Thymus (tissue), 11 donors: ENCODE measurements around the gene FEM1B. TPM values are rescaled to one million over a fixed set of nuclear protein-coding genes. Genes with fewer than 3 reads are reported as not detected.

ENCODE experiments used
- DNase-seq, 9 donors: peaks; one replicate each; pipeline ENCODE4 v3.0.0-alpha.2; 2013; ENCODE audit warnings: low spot score in 9 of 9, low read depth in 6 of 9, missing footprints in 1 of 9
- H3K27ac ChIP-seq, 2 donors: one replicate each; pipeline ENCODE4 v1.5.1; 2013; ENCODE audit warnings: control low read depth in 1 of 2, low read depth in 1 of 2, low read length in 1 of 2, mild to moderate bottlenecking in 1 of 2, moderate library complexity in 1 of 2
- H3K27me3 ChIP-seq, 2 donors: one replicate each; pipeline ENCODE4 v1.5.1; 2013; ENCODE audit warnings: low read length in 1 of 2; ENCODE audit not compliant: control insufficient read depth in 2 of 2, insufficient read depth in 1 of 2
- H3K36me3 ChIP-seq, 2 donors: one replicate each; pipeline ENCODE4 v1.5.1; 2013; ENCODE audit warnings: low read length in 1 of 2, mild to moderate bottlenecking in 1 of 2, moderate library complexity in 1 of 2; ENCODE audit not compliant: control insufficient read depth in 2 of 2, insufficient read depth in 2 of 2
- H3K4me1 ChIP-seq, 2 donors: one replicate each; pipeline ENCODE4 v1.5.1; 2013; ENCODE audit warnings: low read length in 2 of 2; ENCODE audit not compliant: control insufficient read depth in 2 of 2, insufficient read depth in 2 of 2
- H3K4me3 ChIP-seq, 2 donors: one replicate each; pipeline ENCODE4 v1.5.1; 2013; ENCODE audit warnings: low read length in 2 of 2, control low read depth in 1 of 2, mild to moderate bottlenecking in 1 of 2
- H3K9me3 ChIP-seq, 2 donors: one replicate each; pipeline ENCODE4 v1.5.1; 2013; ENCODE audit warnings: low read length in 1 of 2, mild to moderate bottlenecking in 1 of 2; ENCODE audit not compliant: control insufficient read depth in 2 of 2, insufficient read depth in 1 of 2
- WGBS: extraction: QIAGEN DNeasy Blood & Tissue Kit; methylation state at CpG from one replicate; pipeline ENCODE4 v1.1.7; 2013; 5-methylcytosine and 5-hydroxymethylcytosine counted together
- polyA plus RNA-seq: library from polyadenylated mRNA; stranded (reverse); fragments of 200-250 nt; gene quantifications from one replicate; pipeline ENCODE4 v1.2.3, GENCODE V29; 2013
- total RNA-seq: library from RNA; stranded (reverse); fragments of 120-200 nt; gene quantifications from one replicate; pipeline ENCODE4 v1.2.4, GENCODE V29; 2013
- donor health status: healthy.

The FEM1B gene
- total and polyA plus RNA-seq, 2 donors: 19.5 to 29.6 TPM

DNA sequence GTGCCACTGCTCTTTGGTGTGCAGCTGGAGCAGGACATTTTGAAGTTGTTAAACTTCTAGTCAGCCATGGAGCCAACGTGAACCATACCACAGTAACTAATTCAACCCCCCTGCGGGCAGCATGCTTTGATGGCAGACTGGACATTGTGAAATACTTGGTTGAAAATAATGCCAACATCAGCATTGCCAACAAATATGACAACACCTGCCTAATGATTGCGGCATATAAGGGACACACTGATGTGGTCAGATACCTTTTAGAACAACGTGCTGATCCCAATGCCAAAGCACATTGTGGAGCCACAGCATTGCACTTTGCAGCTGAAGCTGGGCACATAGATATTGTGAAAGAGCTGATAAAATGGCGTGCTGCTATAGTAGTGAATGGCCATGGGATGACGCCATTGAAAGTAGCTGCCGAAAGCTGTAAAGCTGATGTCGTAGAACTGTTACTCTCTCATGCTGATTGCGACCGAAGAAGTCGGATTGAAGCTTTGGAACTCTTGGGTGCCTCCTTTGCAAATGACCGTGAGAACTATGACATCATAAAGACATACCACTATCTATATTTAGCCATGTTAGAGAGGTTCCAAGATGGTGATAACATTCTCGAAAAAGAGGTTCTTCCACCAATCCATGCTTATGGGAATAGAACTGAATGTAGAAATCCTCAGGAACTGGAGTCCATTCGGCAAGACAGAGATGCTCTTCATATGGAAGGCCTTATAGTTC, 12.2 kb downstream of the FEM1B start:
- 96% methylated on average over 14 of the region's 14 CpGs for WGBS

DNA sequence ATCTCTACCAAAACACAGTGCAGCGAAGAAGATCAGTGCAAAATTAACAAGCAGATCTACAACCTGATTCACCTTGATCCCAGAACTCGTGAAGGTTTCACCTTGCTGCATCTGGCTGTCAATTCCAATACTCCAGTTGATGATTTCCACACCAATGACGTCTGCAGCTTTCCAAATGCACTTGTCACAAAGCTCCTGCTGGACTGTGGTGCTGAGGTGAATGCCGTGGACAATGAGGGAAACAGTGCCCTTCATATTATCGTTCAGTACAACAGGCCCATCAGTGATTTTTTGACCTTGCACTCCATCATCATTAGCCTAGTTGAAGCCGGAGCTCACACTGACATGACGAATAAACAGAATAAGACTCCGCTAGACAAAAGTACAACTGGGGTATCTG, 13.2 kb downstream of the FEM1B start:
- no peaks in the 10 kb centered on the region for H3K4me1 ChIP-seq
- H3K4me3 ChIP-seq: no peak overlapping the region
- no peaks in the 10 kb centered on the region for H3K9me3 ChIP-seq
- DNase-seq: no peak
- no peak overlapping the region for H3K27ac ChIP-seq
- peaks cover 18 to 23% of the 10 kb centered on the region in 2 donors for H3K36me3 ChIP-seq
- 98% methylated on average over 8 of the region's 8 CpGs for WGBS
- H3K27me3 ChIP-seq: no peaks in the 10 kb centered on the region

More for the DNA sequence above, 12.2 kb downstream of the FEM1B start:
- Histone ChIP-seq H3K36me3 (peaks cover 20 to 25% of the 10 kb centered on the region in 2 donors), H3K27ac (peak overlapping the region in 1 of 2 donors; percentile 59), H3K4me3 (no peak overlapping the region), H3K4me1 (no peaks in the 10 kb centered on the region), H3K9me3 (peaks cover 0 to 1% of the 10 kb centered on the region in 2 donors), H3K27me3 (no peaks in the 10 kb centered on the region)
- DNase-seq: no peak

DNA sequence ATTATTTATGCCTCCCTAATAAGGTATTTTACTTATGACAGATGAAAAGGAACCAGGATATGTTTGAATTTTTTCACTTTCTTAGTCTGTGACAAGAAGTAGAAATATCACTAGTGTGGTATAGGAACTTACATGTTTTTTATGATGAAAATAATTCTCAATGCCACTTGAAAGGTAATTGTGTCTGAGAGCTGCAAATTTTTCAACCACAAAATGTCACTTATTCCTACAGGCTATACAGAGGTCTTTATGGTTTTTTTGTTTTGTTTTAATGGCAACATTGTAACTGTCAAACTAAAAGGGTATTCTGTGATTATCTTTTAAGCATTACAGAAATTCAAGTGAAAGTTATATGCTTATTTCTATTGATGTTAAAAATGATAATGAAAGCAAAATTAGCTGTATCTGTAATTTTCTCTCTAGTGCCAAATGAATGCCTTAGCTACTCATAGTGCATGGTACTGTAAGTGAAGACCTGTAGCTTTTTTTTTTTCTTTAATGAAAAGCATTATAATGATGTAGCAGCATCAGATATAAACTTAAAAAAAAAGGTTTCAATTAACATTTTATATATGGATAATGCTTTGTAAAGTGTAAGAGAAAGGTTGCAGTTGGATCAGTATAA, 14.7 kb downstream of the FEM1B start:
- Histone ChIP-seq H3K9me3 (no peaks in the 10 kb centered on the region), H3K36me3 (peaks cover 18 to 23% of the 10 kb centered on the region in 2 donors), H3K27ac (no peak overlapping the region), H3K4me1 (no peaks in the 10 kb centered on the region), H3K27me3 (no peaks in the 10 kb centered on the region), H3K4me3 (no peak overlapping the region)
- DNase-seq: peak in 1 of 9 donors; percentile 34

DNA sequence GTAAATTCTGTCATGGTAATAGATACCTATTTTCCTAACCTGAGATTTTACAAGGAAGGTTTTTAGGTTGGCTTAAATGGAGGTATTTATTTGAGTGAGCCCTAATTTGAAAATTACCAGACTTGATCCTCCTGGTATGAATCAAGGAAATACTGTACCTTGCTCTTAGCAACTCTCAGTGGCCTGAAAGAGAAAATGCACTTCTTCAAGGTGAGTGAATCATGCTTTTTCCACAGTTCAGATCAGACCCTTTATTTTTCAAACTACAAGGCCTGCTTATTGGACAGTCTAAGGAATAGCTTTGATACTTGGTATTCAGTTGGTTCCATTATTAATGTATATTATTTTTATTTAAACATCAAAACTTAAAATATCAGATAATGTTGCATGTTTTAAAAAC, 15.4 kb downstream of the FEM1B start:
- Histone ChIP-seq H3K4me3 (no peak overlapping the region), H3K36me3 (peaks cover 18 to 25% of the 10 kb centered on the region in 2 donors), H3K27me3 (no peaks in the 10 kb centered on the region), H3K4me1 (no peaks in the 10 kb centered on the region), H3K9me3 (no peaks in the 10 kb centered on the region), H3K27ac (no peak overlapping the region)
- no peak for DNase-seq

DNA sequence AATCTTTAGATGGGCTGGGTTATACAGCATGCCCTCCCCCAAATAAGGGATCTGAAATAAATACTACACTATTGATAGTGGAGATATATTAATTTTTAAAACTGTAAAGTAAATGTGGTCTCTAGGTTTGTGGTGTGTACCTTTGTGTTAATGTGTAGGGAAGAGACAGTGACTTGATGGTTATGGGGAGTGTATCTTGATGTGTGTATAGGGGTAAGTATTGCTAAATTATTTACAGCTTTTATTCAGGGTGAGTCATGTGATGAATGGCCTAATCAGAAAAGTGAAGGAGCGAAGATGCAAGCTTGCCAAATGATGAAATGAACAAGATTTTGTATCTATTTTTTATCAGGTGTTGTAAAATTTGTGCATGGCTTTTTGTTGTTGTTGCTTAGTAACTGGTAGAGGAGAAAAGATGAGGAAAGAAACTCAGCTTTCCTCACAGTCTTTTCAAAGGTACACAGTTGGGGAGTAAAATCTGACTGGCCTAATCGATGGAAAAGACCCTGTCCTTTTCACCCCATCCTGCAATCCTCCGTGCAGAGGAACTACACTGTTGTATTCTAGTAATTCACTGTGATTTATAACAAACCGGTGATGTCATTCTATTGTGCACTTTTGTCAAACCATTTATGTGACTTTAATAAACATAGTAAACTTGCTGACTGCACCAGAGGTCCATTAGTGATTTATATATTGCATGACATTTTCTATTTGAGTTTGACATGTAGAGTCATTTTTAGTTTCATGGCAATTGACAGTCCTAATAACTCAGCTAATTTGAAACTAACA, 17.7 kb downstream of the FEM1B start:
- H3K4me1 ChIP-seq: peaks cover 8% of the 10 kb centered on the region in 2 donors
- no peaks in the 10 kb centered on the region for H3K27me3 ChIP-seq
- H3K36me3 ChIP-seq: peaks cover 10 to 16% of the 10 kb centered on the region in 2 donors
- H3K27ac ChIP-seq: no peak overlapping the region
- no peak overlapping the region for H3K4me3 ChIP-seq
- H3K9me3 ChIP-seq: no peaks in the 10 kb centered on the region
- whole genome bisulfite sequencing: 97% methylated on average over 4 of the region's 4 CpGs
- DNase-seq: no peak

DNA sequence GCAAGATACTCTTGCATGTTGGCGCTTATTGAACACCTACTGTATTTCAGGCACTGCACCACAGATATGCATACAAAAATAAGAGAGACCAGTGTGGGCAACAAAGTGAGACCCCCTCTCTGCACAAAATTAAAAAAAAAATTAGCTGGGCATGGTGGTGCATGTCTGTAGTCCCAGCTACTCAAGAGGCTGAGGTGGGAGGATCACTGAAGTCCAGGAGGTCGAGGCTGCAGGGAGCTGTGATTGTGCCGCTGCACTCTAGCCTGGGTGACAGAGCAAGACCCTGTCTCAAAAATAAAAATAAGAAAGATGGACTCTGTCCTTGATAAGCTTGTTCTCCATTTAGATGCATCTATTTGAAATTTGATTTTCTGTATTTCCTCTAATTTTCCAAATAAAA, 20.8 kb downstream of the FEM1B start:
- peak overlapping the region in 1 of 2 donors; percentile 55 for H3K27ac ChIP-seq
- H3K9me3 ChIP-seq: no peaks in the 10 kb centered on the region
- no peak for DNase-seq
- peaks cover 8% of the 10 kb centered on the region in 2 donors for H3K4me1 ChIP-seq
- peaks cover 0 to 3% of the 10 kb centered on the region in 2 donors for H3K36me3 ChIP-seq
- H3K27me3 ChIP-seq: no peaks in the 10 kb centered on the region
- WGBS: 95% methylated on average over 3 of the region's 3 CpGs
- H3K4me3 ChIP-seq: no peak overlapping the region

DNA sequence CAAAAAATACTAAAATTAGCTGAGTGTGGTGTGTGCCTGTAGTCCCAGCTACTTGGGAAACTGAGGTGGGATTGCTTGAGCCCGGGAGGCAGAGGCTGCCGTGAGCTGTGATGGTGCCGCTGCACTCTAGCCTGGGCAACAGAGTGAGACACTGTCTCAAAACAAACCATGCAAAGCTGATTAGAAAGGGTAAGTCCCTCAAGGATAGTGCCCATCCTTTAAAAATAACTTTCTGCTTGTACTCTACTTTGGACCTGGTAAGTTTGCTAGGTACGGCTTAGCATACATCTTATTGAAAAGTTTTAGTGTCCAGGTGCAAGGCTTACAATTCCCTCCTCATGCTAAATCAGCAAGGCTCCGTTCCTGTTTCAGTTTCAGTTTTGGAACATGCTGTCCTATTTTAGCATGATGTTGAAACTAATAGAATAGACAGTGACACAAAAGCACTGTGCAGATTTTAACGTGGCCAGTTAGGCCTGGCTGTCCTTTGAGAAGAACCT, 21.4 kb downstream of the FEM1B start:
- H3K27ac ChIP-seq: peak overlapping the region; percentile 43 to 55
- DNase-seq: peak in 5 of 9 donors; percentile 25 to 71 (median 40)
- no peaks in the 10 kb centered on the region for H3K9me3 ChIP-seq
- WGBS: 18% methylated on average over 6 of the region's 6 CpGs
- H3K27me3 ChIP-seq: no peaks in the 10 kb centered on the region
- H3K36me3 ChIP-seq: peaks cover 0 to 2% of the 10 kb centered on the region in 2 donors
- H3K4me1 ChIP-seq: peaks cover 8% of the 10 kb centered on the region in 2 donors
- H3K4me3 ChIP-seq: no peak overlapping the region

DNA sequence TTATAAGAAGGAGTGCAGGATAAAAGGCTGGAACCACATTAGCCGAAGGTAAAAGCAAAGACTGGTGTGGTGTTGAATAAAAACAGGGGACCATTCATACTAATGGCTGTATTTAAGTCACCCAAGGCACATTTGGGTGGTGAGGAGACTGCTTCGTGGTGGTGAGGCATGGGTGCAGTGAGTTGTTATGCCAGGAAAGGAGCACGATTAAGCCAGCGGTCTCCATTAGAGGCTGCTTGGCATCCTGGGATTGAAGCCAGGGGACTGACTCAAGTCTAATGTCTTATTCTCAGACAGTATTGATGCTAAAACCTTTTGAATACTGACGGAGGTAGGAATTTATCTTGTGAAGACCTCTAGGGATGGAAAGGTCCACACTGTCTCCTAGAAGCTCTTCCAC, 21.9 kb downstream of the FEM1B start:
- H3K36me3 ChIP-seq: peaks cover 0 to 2% of the 10 kb centered on the region in 2 donors
- no peak overlapping the region for H3K4me3 ChIP-seq
- WGBS: 79% methylated on average over 5 of the region's 5 CpGs
- no peaks in the 10 kb centered on the region for H3K27me3 ChIP-seq
- H3K27ac ChIP-seq: peak overlapping the region in 1 of 2 donors; percentile 3
- DNase-seq: no peak
- peaks cover 8% of the 10 kb centered on the region in 2 donors for H3K4me1 ChIP-seq
- H3K9me3 ChIP-seq: no peaks in the 10 kb centered on the region
